Measurements from ENCODE around the gene PSTPIP2. TPM values are rescaled to one million over a fixed set of nuclear protein-coding genes. Genes with fewer than 3 reads are reported as not detected.

PSTPIP2 gene, protein sequence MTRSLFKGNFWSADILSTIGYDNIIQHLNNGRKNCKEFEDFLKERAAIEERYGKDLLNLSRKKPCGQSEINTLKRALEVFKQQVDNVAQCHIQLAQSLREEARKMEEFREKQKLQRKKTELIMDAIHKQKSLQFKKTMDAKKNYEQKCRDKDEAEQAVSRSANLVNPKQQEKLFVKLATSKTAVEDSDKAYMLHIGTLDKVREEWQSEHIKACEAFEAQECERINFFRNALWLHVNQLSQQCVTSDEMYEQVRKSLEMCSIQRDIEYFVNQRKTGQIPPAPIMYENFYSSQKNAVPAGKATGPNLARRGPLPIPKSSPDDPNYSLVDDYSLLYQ
- 1 to 10 TPM; 1.6 to 4.4 TPM for total RNA-seq

- Histone ChIP-seq H3K36me3 (replicated peaks in 1 of 2; ENCODE audit: insufficient read depth in 1 of 2, low read depth in 2 of 2) (no peaks in the 10 kb centered on the region), H3K27ac (peak within 1 kb of the TSS in 2 of 4 donors; percentile 7 to 54), H3K4me3 (peak within 1 kb of the TSS; percentile 68 to 92), H3K9me3 (no peaks in the 10 kb centered on the region), H3K27me3 (no peaks in the 10 kb centered on the region), H3K4me1 (peaks cover 28% of the 10 kb centered on the region)
- peak; percentile 71 to 83 (median 74) for DNase-seq
- TF ChIP-seq CTCF (IDR thresholded peaks at IDR 0.05) (no peak), POLR2A (IDR thresholded peaks at IDR 0.05) (peak; percentile 38 to 74 (median 58))
- peak; percentile 80 for ATAC-seq
- intact Hi-C loops (cut with DNase I): no loop called here
- WGBS, 2 donors: 1 to 3% methylated on average over 7 to 50 of the region's 75 CpGs
These were observed at the start of gene PSTPIP2 for GRCh38 chr18:46071653-46072375. Gene PSTPIP2, minus strand, starts transcription at chr18:46072260. Its CDS starts 72 bp downstream, at chr18:46072188.

DNA sequence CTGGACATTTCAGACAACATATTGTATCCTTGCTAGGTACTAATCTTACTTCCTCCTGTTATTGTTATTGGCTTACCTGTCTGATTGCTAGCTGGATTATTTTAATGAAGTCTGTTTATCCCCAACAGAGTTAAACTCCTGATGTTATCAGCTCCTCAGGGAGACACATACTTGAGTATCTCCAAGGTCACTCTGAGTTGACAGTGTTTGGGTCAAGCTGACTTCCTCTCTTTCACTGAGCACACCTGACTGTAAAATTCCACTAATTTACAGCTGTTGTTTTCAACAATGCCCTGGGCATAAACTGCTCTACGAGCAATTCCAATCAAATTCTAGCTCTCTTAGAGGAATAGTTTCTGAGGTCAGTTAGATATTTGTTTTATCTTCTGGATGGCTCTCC lies 41.7 kb upstream of the PSTPIP2 start:
- 96 to 100% methylated on average over 1 of the region's 1 CpG for WGBS, 2 donors
- intact Hi-C loops (cut with DNase I): no loop called here
- DNase-seq: no peak
- no peaks in the 10 kb centered on the region for H3K27me3 ChIP-seq
- ATAC-seq: no peak
- TF ChIP-seq POLR2A (IDR thresholded peaks at IDR 0.05) (no peak), CTCF (IDR thresholded peaks at IDR 0.05) (no peak)
- H3K9me3 ChIP-seq: no peaks in the 10 kb centered on the region
- H3K4me3 ChIP-seq: no peak overlapping the region
- peaks cover 0 to 5% of the 10 kb centered on the region in 2 donors for H3K36me3 ChIP-seq (replicated peaks in 1 of 2; ENCODE audit: insufficient read depth in 1 of 2, low read depth in 2 of 2)
- no peaks in the 10 kb centered on the region for H3K4me1 ChIP-seq
- no peak overlapping the region for H3K27ac ChIP-seq

- no peak for ATAC-seq
- H3K27ac ChIP-seq: no peak overlapping the region
- H3K4me3 ChIP-seq: no peak overlapping the region
- H3K9me3 ChIP-seq: no peaks in the 10 kb centered on the region
- DNase-seq: no peak
- H3K36me3 ChIP-seq (replicated peaks in 1 of 2; ENCODE audit: insufficient read depth in 1 of 2, low read depth in 2 of 2): peaks cover 0 to 5% of the 10 kb centered on the region in 2 donors
- no peaks in the 10 kb centered on the region for H3K4me1 ChIP-seq
- intact Hi-C loops (cut with DNase I): no loop called here
- 92 to 94% methylated on average over 3 of the region's 3 CpGs for WGBS, 2 donors
- no peak for TF ChIP-seq CTCF (IDR thresholded peaks at IDR 0.05)
- no peak for TF ChIP-seq POLR2A (IDR thresholded peaks at IDR 0.05)
- H3K27me3 ChIP-seq: no peaks in the 10 kb centered on the region
These were observed 38.3 kb upstream of the PSTPIP2 start for GRCh38 chr18:46110406-46110805.

GRCh38 chr18:46109386-46109785 lies 37.3 kb upstream of the PSTPIP2 start:
- TF ChIP-seq CTCF (IDR thresholded peaks at IDR 0.05): no peak
- TF ChIP-seq POLR2A (IDR thresholded peaks at IDR 0.05): no peak
- H3K4me3 ChIP-seq: no peak overlapping the region
- 91 to 99% methylated on average over 5 of the region's 5 CpGs for WGBS, 2 donors
- H3K4me1 ChIP-seq: peaks cover 5% of the 10 kb centered on the region
- H3K27me3 ChIP-seq: no peaks in the 10 kb centered on the region
- H3K9me3 ChIP-seq: no peaks in the 10 kb centered on the region
- ATAC-seq (no peak), DNase-seq (no peak)
- H3K27ac ChIP-seq: no peak overlapping the region
- H3K36me3 ChIP-seq (replicated peaks in 1 of 2; ENCODE audit: insufficient read depth in 1 of 2, low read depth in 2 of 2): peaks cover 0 to 5% of the 10 kb centered on the region in 2 donors
- intact Hi-C loops (cut with DNase I): loop anchor here (10.0 kb wide), 1 partner anchor 65 kb away; a partner anchor contains a TSS
